HL-60 (cell line): Measurements from ENCODE around the gene SEC11A.

Experiments
- DNase-seq, 2 experiments: peaks; one replicate each; pipeline ENCODE4 v3.0.0-alpha.2; 2010 to 2020; ENCODE audit warnings: low read depth in 1 of 2, low spot score in 1 of 2
- H3K27ac ChIP-seq: fragments of 250-450 bp; sonication (Bioruptor Pico); replicated peaks from 2 replicates; pipeline ENCODE4 v1.5.1; 2020; ENCODE audit warnings: mild to moderate bottlenecking, moderate library complexity
- H3K27me3 ChIP-seq: fragments of 250-450 bp; sonication (Bioruptor Pico); 2 replicates; pipeline ENCODE4 v1.5.1; 2021; ENCODE audit warnings: mild to moderate bottlenecking, moderate library complexity; ENCODE audit not compliant: insufficient read depth, poor library complexity, severe bottlenecking
- H3K4me3 ChIP-seq: replicated peaks from 2 replicates; pipeline ENCODE4 v1.5.1; 2011; ENCODE audit warnings: mild to moderate bottlenecking, control low read depth, low read length; ENCODE audit not compliant: insufficient read depth
- CTCF ChIP-seq: IDR thresholded peaks from one replicate; pipeline ENCODE4 v1.5.1; 2011; ENCODE audit warnings: low read length, control low read depth, inconsistent platforms; ENCODE audit not compliant: insufficient read depth
- GABPA ChIP-seq: IDR thresholded peaks from 2 replicates; pipeline ENCODE4 v1.6.1; 2012; ENCODE audit warnings: low read depth
- POLR2AphosphoS5 ChIP-seq: IDR thresholded peaks from 2 replicates; pipeline ENCODE4 v1.6.1; 2012; ENCODE audit warnings: low read depth
- REST ChIP-seq: IDR thresholded peaks from 2 replicates; pipeline ENCODE4 v1.6.1; 2012; ENCODE audit warnings: low read depth; ENCODE audit not compliant: insufficient replicate concordance
- SPI1 ChIP-seq: IDR thresholded peaks from 2 replicates; pipeline ENCODE4 v1.6.1; 2012; ENCODE audit warnings: low read depth, mild to moderate bottlenecking, borderline replicate concordance

The SEC11A gene

GRCh38 chr15:84625123-84625522 lies 90.8 kb downstream of the SEC11A start:
- TF ChIP-seq CTCF (no peak), SPI1 (no peak), POLR2AphosphoS5 (no peak), REST (no peak), GABPA (no peak)
- no peak for DNase-seq
- Histone ChIP-seq H3K27ac (no peak overlapping the region), H3K4me3 (no peak overlapping the region), H3K27me3 (no peaks in the 10 kb centered on the region)

GRCh38 chr15:84624359-84624758 lies 91.6 kb downstream of the SEC11A start:
- Histone ChIP-seq H3K27me3 (no peaks in the 10 kb centered on the region), H3K4me3 (no peak overlapping the region), H3K27ac (no peak overlapping the region)
- no peak for DNase-seq
- TF ChIP-seq POLR2AphosphoS5 (no peak), CTCF (no peak), REST (no peak), SPI1 (no peak), GABPA (no peak)

GRCh38 chr15:84621358-84621979 lies 94.5 kb downstream of the SEC11A start:
- no peaks in the 10 kb centered on the region for H3K27me3 ChIP-seq
- no peak overlapping the region for H3K4me3 ChIP-seq
- no peak for TF ChIP-seq REST
- TF ChIP-seq CTCF, result no peak
- no peak for TF ChIP-seq POLR2AphosphoS5
- TF ChIP-seq SPI1, result no peak
- no peak for TF ChIP-seq GABPA
- DNase-seq, result no peak
- H3K27ac ChIP-seq, result no peak overlapping the region
